Inferior parietal cortex (tissue), 1 donor: Measurements from ENCODE around the gene CATSPERB.
"Not testable (repeated sequence)": the region's sequence is repeated elsewhere in the genome, so short reads cannot be mapped to it uniquely, and the experiment has no call there.

Experiments
- DNase-seq: peaks from one replicate; pipeline ENCODE4 v3.0.0-alpha.2; 2016; ENCODE audit errors: extremely low spot score

CATSPERB gene

GRCh38 chr14:91737619-91738018 is 5.7 kb upstream of the CATSPERB start:
- no peak for DNase-seq

- peak; percentile 1 for DNase-seq
These were observed 1.1 kb upstream of the CATSPERB start for GRCh38 chr14:91732859-91733477.

GRCh38 chr14:91732439-91732838 is 553 bp upstream of the CATSPERB start:
- DNase-seq, result no peak

DNA sequence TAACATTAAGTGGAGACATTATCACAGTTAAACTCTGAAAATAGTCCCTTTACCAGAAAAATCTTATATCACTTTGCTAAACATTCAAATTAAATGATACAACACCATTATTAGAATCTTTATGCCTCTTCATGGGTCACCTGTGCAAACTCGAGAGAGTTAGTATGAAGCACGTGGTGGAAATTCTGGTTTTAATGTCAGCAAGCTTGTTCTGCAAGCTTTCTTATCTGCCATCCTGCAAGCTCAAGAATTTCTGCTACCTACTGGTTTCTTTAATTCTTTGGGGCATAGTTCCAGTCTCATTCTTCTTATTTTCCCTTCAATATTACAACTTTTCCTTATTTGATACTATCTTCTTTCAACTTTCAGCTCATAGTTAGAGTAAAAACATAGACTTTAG is 868 bp downstream of the CATSPERB start:
- no peak for DNase-seq

DNA sequence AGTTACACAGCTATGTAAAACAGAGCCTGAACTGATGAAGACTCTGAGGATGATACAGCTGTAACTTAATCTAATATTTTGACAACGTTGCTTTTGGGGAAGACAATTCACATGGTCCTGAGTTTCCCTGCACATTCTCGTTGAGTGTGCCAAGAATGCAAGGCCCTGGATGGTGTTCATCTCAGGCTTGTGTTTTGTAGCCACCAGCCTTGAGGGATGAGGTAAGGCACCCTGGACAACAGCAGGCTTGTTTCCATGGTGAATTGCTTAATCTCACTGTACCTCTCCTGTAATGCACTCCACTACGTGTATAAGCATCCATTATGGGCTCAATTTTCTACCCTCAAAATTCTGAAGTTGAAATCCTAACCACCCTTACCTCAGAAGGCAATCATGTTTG is 2.1 kb downstream of the CATSPERB start:
- DNase-seq, result no peak

DNA sequence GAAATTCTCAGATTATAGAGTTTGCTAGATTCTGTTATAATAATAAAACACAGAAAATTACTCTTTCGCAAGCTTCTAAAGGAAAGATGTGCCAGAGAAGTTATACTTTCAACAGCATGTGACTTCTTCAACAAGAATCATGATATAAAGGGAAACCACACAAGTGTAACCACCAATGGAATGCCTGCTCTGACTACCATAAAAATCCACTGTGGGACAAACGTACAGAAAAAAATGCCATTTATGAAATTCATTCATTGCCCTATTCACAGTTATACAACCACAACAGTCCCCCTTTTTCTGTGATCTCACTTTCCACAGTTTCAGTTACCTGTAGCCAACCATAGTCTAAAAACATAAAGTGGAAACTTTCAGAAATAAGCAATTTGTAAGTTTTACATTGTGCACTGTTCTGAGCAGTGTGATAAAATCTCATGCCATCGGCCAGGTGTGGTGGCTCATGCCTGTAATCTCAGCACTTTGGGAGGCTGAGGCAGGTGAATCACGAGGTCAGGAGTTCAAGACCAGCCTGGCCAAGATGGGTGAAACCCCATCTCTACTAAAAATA is 3.2 kb downstream of the CATSPERB start:
- no peak for DNase-seq

- no peak for DNase-seq
These were observed 4.8 kb downstream of the CATSPERB start for GRCh38 chr14:91727121-91727520.

DNA sequence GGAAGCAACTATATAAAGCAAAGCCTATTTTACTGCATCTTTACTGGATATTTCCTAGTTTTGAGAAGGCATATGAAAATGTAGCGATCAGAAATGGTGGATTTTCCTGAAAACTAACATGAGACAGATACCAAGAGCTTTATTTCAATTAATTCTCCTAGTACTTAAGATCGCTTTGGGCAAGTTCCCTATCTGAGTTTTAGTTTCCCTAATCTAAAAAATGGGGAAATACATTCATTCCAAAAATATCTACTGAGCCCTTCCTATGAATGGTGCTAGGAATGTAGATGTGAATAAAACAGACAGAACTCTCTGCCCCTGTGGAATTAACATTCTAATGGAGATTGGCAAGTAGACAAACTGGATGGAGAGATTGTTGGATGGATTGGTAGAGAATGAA is 8.4 kb downstream of the CATSPERB start:
- DNase-seq, result no peak

DNA sequence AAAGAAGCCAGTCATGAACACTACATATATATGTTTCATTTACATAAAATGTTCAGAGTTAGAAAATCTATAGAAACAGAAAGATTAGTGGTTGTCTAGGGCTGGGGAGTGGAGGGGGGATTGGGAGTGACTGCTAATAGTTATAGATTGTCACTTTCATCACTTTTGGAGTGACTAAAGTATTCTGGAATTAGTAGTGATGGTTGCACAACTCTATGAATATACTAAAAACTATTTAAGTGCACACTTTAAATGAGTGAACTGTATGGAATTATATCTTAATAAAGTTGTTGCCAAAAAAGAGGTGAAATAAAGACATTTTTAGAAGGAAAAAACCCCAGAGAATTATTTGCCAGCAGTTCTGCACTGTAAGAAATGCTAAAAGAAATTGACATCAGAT is 9.5 kb downstream of the CATSPERB start:
- DNase-seq, result no peak

- no peak for DNase-seq
These were observed 12.0 kb downstream of the CATSPERB start for GRCh38 chr14:91719839-91720238.

- DNase-seq, result no peak
These were observed 14.9 kb downstream of the CATSPERB start for GRCh38 chr14:91716999-91717398.

DNA sequence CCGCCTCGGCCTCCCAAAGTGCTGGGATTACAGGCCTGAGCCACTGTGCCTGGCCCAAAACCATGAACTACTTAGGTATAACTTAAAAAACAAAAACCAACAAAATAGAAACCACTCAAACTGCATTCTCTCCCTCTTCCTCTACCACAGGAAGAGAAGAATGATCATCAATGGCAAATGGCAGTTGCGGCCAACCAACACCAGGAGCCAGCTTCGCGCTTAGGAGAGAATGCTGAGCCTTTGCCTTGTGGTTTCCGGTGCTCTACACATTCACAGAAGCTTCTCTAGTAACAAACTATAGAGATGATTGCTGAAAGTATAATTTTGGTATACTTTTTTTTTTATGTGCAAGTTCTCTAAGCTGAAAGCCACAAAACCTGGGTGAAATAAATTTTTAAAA is 17.1 kb downstream of the CATSPERB start:
- DNase-seq, result no peak

GRCh38 chr14:91708795-91709194 is 23.1 kb downstream of the CATSPERB start:
- no peak for DNase-seq

DNA sequence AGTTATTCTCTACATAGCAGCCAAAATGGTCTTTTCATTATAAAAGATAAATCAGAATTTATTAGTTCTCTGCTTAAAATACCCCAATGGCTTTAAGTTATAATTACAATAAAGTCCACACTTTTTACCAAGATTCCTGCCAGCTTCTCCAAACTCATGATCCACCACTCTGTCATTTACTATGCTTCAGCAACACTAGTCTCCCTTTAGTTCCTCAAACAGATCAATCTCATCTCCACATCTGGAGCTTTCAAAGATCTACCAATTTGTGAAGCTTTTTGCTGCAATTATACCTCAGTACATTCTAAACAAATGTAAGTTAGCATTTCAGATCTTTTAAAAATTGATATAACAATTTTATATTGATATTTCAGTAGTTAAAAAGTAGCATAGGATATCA is 24.9 kb downstream of the CATSPERB start:
- no peak for DNase-seq

GRCh38 chr14:91694643-91695042 is 37.2 kb downstream of the CATSPERB start:
- DNase-seq, result no peak

DNA sequence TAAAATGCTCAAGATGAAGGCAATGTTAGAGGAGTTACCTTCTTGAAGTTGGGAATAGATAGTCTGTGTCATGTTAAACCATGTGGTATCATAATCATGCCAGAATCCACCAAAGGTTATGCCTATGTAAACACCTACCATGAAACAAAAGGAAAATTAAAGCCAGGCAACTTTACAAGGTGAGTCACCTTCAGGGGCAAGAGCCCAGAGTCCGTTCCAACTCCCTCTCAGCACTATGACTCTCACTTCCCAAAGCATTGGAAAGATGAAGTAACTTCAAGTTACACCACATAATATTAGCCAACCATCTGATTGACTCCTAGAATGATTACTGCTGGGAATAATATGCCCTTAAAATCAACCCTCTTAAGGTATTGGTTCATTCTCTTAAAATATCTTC is 38.5 kb downstream of the CATSPERB start:
- DNase-seq, result no peak

- DNase-seq, result no peak
These were observed 39.8 kb downstream of the CATSPERB start for GRCh38 chr14:91692075-91692474.

GRCh38 chr14:91689608-91690007 is 42.3 kb downstream of the CATSPERB start:
- no peak for DNase-seq

DNA sequence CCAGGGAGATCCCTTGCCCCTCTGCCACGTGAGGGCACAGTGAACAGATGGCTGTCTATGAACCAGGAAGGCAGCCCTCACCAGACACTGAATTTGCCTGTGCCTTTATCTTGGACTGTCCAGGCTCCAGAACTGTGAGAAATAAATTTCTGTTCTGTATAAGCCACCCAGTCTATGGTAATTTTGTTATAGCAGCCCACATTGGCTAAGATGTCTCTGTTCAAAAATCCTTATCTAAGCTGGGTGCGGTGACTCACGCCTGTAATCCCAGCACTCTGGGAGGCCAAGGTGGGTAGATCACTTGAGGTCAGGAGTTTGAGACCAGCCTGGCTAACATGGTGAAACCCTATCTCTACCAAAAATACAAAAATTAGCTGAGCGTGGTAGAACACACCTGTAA is 44.5 kb downstream of the CATSPERB start:
- DNase-seq, result not testable (repeated sequence)

- no peak for DNase-seq
These were observed 46.3 kb downstream of the CATSPERB start for GRCh38 chr14:91685600-91685999.

- no peak for DNase-seq
These were observed 49.9 kb downstream of the CATSPERB start for GRCh38 chr14:91681893-91682563.

DNA sequence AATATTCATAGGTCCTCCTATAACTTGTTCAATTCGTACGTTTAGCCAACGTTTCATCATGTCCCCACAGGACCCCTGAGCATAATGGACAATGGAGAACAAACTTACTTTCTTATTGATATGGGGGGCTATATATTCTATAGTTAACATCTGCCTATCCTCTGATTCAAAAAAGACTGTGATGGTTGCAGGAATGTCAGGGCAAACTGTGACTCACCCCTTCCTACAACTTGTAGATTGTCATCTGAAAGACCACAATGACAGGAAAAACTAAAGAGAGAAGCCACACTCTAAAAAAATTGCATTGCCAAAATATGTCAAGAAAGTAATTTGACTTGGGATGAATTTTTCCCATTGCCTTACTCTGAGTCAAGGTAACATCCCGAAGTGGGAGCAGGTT is 50.8 kb downstream of the CATSPERB start:
- no peak for DNase-seq

- no peak for DNase-seq
These were observed 52.6 kb downstream of the CATSPERB start for GRCh38 chr14:91679273-91679672.
